Fibroblast of peridontal ligament (primary cell): ENCODE measurements around the gene BASP1.
"Not testable (repeated sequence)": the region's sequence is repeated elsewhere in the genome, so short reads cannot be mapped to it uniquely, and the experiment has no call there.

ENCODE experiments used
- DNase-seq: peaks from one replicate; pipeline ENCODE4 v3.0.0-alpha.2; 2010; ENCODE audit errors: extremely low read depth

Gene BASP1

GRCh38 chr5:17223367-17224185, 6.1 kb downstream of the BASP1 start:
- DNase-seq = no peak

- DNase-seq = peak; percentile 53
Observed at GRCh38 chr5:17224858-17225511, 7.6 kb downstream of the BASP1 start.

- no peak for DNase-seq
Observed at GRCh38 chr5:17225520-17225919, 8.1 kb downstream of the BASP1 start.

DNA sequence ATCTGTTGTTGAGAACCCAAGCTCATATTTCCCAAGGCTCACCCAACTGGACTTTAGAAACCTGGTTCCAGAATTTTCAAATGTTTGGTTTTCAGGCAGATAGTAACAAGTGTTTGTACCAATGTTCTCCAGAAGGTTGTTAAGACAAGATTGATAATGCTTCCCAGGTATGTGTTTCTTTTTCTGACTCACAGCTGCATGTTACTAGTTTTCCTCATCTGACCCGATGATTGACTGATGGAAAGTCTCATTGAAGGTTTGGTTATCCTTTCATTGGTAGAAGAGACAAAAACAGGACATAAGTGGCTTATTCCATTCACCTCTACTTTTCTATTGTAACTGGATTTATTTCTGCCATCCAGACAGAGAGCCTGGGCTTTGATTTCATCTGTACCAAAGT, 10.4 kb downstream of the BASP1 start:
- no peak for DNase-seq

- DNase-seq = peak; percentile 64
Observed at GRCh38 chr5:17228821-17229291, 11.4 kb downstream of the BASP1 start.

- DNase-seq = no peak
Observed at GRCh38 chr5:17229313-17229712, 11.9 kb downstream of the BASP1 start.

DNA sequence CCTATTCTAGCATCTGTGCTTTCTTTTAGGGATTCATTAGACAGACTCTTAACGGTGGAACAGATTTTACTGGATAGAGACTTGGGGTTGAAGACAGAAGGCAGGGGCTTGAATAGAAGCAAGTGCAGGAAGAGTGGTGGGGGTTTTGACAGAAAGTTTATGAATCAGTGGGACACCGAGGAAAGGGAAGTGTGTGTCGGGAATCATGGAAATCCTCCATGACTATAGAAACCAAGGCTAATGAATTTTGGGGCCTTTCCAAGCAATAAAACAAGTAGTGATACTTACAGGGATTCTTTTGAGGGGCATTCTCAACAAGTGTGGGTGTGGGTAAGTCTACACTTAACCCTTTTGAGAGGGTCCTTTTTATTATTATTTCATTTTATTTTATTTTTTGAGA, 12.8 kb downstream of the BASP1 start:
- no peak for DNase-seq

GRCh38 chr5:17230808-17231525, 13.5 kb downstream of the BASP1 start:
- DNase-seq = no peak

DNA sequence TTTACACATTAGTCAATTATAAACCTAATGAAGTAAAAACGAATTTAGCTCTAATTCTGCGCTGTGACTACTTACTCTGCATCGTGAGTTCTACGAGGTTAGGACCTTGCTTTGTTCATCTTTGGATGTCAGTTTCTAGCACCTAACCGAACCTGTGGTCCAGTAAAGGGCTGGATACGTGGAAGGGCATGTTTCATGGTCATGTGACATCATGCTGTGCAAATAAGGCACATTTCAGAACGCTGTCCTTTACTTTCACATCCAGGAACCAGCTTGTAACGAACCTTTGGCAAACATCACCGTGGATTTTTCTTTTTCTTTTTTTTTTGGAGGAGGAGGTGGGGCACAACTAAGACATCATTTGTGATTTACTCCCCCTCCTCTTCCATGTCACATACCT, 15.0 kb downstream of the BASP1 start:
- no peak for DNase-seq

- DNase-seq = no peak
Observed at GRCh38 chr5:17233488-17233887, 16.1 kb downstream of the BASP1 start.

DNA sequence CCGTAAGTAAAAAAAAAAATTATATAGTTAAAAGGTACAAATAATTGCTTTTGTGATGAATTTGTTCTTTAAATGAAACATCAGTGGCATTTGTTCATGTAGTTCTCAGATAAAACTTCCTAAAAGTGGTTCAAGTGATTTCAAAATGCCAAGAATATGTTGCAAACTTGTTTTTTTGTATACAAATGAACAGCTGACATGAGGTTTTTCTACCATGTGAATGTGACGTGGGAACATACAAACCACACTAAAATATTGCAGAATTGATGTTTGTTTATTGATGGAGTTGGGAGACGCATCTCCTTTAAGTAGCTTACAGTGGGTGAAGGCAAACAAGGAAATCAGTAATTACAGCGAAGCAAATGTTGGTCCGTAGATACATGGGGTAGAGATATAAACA, 16.9 kb downstream of the BASP1 start:
- DNase-seq = no peak

DNA sequence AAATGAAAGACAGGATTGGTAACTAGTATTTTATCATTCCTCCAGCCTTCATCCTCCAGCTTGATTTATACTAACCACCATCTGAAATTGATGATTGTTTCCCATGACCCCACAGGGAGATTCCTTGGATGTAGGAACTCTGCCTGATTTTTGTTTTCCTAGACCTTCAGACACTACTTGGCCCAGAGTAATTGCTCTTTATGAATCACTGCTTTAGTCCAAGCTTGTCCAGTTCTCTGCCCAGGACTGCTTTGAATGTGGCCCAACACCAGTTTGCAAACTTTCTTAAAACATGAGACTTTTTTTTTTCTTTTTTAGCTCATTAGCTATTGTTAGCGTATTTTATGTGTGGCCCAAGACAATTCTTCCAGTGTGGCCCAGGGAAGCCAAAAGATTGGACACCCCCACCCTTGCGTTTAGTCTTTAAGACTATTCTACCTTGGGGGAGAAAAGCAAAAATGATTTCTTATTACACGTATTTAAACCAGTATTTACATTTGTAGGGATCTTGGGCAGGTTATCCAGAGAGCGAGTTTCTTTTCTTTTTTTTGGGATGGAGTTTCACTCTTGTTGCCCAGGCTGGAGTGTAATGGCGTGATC, 18.4 kb downstream of the BASP1 start:
- peak; percentile 91 for DNase-seq

DNA sequence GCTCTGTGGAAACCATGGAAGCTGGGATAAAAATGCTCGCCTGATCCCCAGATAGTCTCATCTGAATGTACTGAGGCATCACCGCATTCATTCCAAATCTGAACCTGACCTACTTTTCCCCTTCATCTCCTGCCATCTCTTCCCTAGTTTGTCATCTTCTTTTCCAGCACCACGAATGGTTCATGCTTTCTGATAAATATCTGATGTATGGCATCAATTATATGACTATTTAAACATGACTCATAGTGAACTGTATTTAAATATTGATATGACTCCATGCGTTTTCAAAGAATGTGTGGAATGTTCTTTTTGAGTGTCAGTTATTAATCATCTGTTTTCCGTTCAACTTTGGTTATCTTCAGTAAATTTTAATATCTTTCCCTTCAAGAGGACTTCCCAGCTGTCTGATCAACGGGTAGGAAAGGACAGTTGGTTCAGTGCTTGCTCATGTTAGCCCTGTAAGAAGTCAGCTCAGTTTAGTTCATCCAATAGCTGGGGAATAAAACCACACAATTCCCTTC, 21.1 kb downstream of the BASP1 start:
- peak; percentile 66 for DNase-seq

GRCh38 chr5:17239953-17240352, 22.5 kb downstream of the BASP1 start:
- no peak for DNase-seq

DNA sequence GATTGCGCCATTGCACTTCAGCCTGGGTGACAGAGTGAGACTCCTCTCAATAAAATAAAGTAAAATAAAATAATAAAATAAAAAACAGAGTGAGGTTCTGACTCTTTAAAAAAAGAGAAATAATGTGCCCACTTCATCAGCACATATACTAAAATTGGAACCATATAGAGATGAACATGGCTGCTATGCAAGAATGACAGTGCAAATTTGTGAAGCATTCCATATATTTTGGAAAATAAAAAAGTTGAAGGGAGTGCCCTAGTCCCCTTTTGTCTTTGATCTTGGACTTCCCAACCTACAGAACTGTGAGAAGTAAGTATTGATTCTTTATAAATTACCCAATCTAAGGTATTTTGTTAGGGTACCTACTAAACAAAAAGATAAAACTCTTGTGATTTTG, 23.1 kb downstream of the BASP1 start:
- no peak for DNase-seq

- DNase-seq = no peak
Observed at GRCh38 chr5:17241635-17242034, 24.2 kb downstream of the BASP1 start.

DNA sequence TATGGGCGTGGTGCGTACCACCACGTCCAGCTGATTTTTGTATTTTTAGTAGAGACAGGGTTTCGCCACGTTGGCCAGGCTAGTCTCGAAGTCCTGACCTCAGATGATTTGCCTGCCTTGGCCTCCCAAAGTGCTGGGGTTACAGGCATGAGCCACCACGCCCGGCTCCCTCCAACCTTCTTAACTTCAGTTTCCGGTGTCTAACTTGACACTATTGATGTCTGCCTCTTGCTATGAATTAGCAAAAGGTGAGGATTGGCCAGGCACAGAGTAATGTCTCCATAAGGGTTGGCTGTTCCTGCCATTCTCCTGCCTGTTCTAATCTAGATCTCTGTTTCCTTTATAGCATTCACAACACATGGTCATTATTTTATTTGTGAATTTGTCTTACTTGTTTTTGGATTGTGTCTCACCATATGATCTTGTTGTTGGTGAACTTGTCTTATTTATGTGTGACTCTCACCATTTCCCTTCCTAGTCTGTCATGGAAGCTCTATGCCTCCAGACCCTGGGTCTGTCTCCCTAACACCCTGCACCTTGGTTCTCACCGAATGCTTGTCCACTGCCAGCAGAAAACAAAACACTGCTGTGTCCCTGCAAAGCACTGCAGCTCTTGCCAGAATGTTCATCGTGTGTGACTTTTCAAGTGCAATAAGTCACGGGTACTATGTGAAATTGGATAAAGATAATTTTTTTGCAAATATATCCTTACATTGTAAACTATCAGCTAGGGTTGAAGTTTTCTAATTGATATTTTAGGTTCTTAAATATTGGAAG, 26.0 kb downstream of the BASP1 start:
- no peak for DNase-seq

GRCh38 chr5:17249029-17249634, 31.7 kb downstream of the BASP1 start:
- peak; percentile 97 for DNase-seq

DNA sequence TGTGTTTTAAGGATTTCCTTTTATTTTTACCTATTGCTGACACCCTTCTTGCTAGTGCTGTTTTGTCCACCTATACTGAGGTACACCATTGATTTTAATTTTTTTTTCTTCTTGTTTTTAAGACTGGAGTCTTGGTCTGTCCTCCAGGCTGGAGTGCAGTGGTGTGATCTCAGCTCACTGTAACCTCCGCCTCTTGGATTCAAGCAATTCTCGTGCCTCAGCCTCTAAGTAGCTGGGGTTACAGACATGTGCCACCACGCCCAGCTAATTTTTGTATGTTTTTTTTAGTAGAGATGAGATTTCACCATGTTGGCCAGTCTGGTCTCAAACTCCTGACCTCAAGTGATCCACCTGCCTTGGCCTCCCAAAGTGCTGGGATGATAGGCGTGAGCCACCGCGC, 32.4 kb downstream of the BASP1 start:
- not testable (repeated sequence) for DNase-seq

GRCh38 chr5:17252543-17252942, 35.1 kb downstream of the BASP1 start:
- no peak for DNase-seq
